Adrenal gland (tissue), 12 donors: ENCODE data around the gene CEP128. TPM values are rescaled to one million over a fixed set of nuclear protein-coding genes. Genes with fewer than 3 reads are reported as not detected.

ENCODE experiments used
- DNase-seq, 7 donors: peaks; one replicate each; pipeline ENCODE4 v3.0.0-alpha.2; 2019 to 2020
- H3K27ac ChIP-seq, 5 donors: fragments of 200-600 bp; sonication (generic) in 4 of 5; 1 replicate in 3 of 5; 2 replicates in 2 of 5; pipeline versions ENCODE4 v1.5.1 to v1.8.0; 2016 to 2020; ENCODE audit warnings: mild to moderate bottlenecking in 1 of 5
- H3K27me3 ChIP-seq: fragments of 200-600 bp; 2 replicates; pipeline ENCODE4 v1.8.0; 2021
- H3K36me3 ChIP-seq, 2 donors: fragments of 200-600 bp; replicated peaks in 1 of 2; 1 replicate in 1 of 2; 2 replicates in 1 of 2; pipeline versions ENCODE4 v1.5.1 to v1.8.0; 2018 to 2022
- H3K4me1 ChIP-seq, 2 donors: fragments of 200-600 bp; replicated peaks in 1 of 2; 1 replicate in 1 of 2; 2 replicates in 1 of 2; pipeline versions ENCODE4 v1.5.1 to v1.8.0; 2018 to 2021
- H3K4me3 ChIP-seq, 4 donors: fragments of 200-600 bp; sonication (generic) in 3 of 4; one replicate each; pipeline ENCODE4 v1.5.1; 2016 to 2018
- H3K9me3 ChIP-seq, 3 donors: fragments of 200-600 bp; sonication (generic) in 1 of 3; replicated peaks in 1 of 3; 1 replicate in 2 of 3; 2 replicates in 1 of 3; pipeline versions ENCODE4 v1.5.1 to v1.8.0; 2016 to 2021
- POLR2A ChIP-seq, 2 donors: fragments of 450-650 bp; IDR thresholded peaks; one replicate each; pipeline ENCODE4 v1.6.1; 2017; ENCODE audit warnings: antibody characterized with exemption in 2 of 2, mild to moderate bottlenecking in 2 of 2, moderate library complexity in 1 of 2
- WGBS, 4 donors: extraction: QIAGEN DNeasy Blood & Tissue Kit in 2 of 4; methylation state at CpG; one replicate each; pipeline versions ENCODE4 v1.1.5 to v1.1.7; 2013 to 2017; 5-methylcytosine and 5-hydroxymethylcytosine counted together
- intact Hi-C, 2 donors: fragments of 100-400 bp; cut with DNase I; formaldehyde crosslinking; loops; one replicate each; pipeline versions ENCODE4 v1.14.1 to v1.15.0; 2022 to 2023
- polyA plus RNA-seq, 3 donors: library from polyadenylated mRNA; stranded (reverse); fragments of 200-250 nt in 2 of 3; fragments of 350-450 nt in 1 of 3; fragmentation: Illumina TruSeq in 1 of 3; extraction: RNeasy Lipid Tissue Mini Kit (QIAGEN cat#74804) in 1 of 3; gene quantifications; one replicate each; pipeline ENCODE4 v1.2.3, GENCODE V29; 2013 to 2014
- total RNA-seq, 9 donors: library from RNA; depleted of rRNA in 4 of 9; stranded (reverse); fragments of >200 nt in 4 of 9; fragments of 120-200 nt in 1 of 9; fragmentation: NEBNext Ultra II Directional in 1 of 9; extraction: Animal tissue kit (Norgen Biotek cat#: 25700) in 1 of 9; gene quantifications; one replicate each; pipeline versions ENCODE4 v1.1.0 to v1.2.4, GENCODE V29; 2013 to 2023
- TF ChIP-seq, protein P1 (sequence below), 6 experiments: fragments of 450-650 bp in 4 of 6; fragments of 200-600 bp in 2 of 6; sonication (generic) in 1 of 6; IDR thresholded peaks; 1 replicate in 5 of 6; 2 replicates in 1 of 6; pipeline versions ENCODE4 v1.5.1 to v1.8.0; 2016 to 2021; ENCODE audit warnings: antibody characterized with exemption in 6 of 6, mild to moderate bottlenecking in 2 of 6, moderate library complexity in 1 of 6
- donor health status: healthy with polysubstance abuse.
- donor health status: Bipolar disorder and iron deficiency.
- donor health status: DM: yes; HTN: yes; CAD: no.
- donor health status: DM: no; HTN: no; CAD: no.
- donor health status: DM: no; HTN: no; CAD: no.
- donor health status: DM: yes; HTN: yes; CAD: no.

CEP128 gene
- total and polyA plus RNA-seq, 12 donors, result 1.1 to 5.2 (median 3.1) TPM

DNA sequence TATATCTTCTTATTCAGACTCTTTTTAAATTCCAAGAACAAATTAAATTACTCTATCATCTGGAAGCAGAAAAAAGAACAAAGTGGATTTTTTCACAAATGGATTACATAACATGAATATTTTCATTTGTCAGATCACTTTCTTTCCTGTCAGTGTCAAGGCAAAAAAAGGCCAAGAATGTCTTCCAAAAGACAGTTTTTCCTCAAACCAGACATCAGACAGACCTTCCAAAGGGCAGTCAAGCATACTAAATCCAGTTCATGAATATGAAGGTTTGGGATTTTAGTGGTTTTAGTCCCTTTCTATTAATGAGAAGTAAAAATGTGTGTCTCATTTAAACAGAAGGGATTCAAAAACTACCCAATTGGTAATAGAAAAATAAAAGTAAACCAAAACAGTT is 336.0 kb downstream of the CEP128 start:
- no peak for DNase-seq
- TF ChIP-seq, protein P1, sequence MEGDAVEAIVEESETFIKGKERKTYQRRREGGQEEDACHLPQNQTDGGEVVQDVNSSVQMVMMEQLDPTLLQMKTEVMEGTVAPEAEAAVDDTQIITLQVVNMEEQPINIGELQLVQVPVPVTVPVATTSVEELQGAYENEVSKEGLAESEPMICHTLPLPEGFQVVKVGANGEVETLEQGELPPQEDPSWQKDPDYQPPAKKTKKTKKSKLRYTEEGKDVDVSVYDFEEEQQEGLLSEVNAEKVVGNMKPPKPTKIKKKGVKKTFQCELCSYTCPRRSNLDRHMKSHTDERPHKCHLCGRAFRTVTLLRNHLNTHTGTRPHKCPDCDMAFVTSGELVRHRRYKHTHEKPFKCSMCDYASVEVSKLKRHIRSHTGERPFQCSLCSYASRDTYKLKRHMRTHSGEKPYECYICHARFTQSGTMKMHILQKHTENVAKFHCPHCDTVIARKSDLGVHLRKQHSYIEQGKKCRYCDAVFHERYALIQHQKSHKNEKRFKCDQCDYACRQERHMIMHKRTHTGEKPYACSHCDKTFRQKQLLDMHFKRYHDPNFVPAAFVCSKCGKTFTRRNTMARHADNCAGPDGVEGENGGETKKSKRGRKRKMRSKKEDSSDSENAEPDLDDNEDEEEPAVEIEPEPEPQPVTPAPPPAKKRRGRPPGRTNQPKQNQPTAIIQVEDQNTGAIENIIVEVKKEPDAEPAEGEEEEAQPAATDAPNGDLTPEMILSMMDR (IDR thresholded peaks at IDR 0.05), result no peak
- TF ChIP-seq POLR2A (IDR thresholded peaks at IDR 0.05), result no peak
- Histone ChIP-seq H3K27me3 (no peaks in the 10 kb centered on the region), H3K36me3 (no peaks in the 10 kb centered on the region), H3K4me3 (no peak overlapping the region), H3K9me3 (no peaks in the 10 kb centered on the region), H3K27ac (no peak overlapping the region), H3K4me1 (peaks cover 0 to 11% of the 10 kb centered on the region in 2 donors)
- intact Hi-C loops, result no loop called here

DNA sequence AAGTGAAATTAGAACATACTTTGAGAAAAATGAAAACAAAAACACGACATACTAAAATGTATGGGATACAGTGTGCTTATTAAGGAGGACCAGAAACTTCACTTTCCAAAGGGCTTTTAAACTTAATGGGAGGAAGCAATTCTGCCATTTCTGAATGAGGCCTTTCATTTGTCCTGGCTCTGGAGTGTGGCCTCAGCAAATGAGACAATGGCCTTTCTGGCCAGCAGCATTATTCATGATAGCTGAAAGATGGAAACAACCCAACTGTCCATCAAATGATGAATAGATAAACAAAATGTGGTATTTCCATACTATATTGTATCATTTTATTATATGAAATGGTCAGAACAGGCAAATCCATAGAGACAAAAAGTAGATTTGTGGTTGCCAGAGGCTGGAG is 338.6 kb downstream of the CEP128 start:
- DNase-seq, result no peak
- Histone ChIP-seq H3K4me3 (no peak overlapping the region), H3K9me3 (no peaks in the 10 kb centered on the region), H3K4me1 (peaks cover 0 to 11% of the 10 kb centered on the region in 2 donors), H3K27me3 (no peaks in the 10 kb centered on the region), H3K27ac (no peak overlapping the region), H3K36me3 (no peaks in the 10 kb centered on the region)
- TF ChIP-seq, protein P1 (IDR thresholded peaks at IDR 0.05), result no peak
- TF ChIP-seq POLR2A (IDR thresholded peaks at IDR 0.05), result no peak
- intact Hi-C loops, result no loop called here
- 80 to 89% (median 82%) methylated on average over 1 of the region's 1 CpG for WGBS, 4 donors

DNA sequence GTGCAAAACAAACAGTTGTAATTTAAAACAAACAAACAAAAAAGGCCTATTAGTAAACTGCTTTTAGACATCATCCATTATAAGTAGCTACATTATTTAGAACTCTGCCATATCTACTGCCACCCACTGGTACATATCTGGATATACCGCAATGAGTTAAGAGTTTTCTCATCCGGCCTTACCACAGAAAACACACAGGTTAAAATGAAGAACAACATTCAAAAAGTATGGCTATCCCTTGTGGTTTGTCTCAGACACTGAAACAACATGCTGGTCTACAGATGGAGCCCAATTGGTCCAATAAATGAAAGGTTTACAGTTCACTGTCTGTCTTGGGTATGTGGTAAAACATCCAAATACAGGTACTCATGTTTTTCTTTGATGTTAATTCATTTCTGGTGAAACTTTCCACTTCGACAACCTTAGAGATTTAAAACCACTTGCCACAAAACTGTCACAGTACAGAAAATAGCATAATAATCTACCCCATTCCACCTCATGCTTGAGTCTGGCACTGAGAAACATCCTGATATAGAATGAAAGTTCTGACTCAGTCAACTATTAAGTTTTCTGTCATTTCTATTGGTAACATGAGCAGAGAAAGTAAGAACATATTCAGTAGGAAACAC is 354.3 kb downstream of the CEP128 start:
- no peaks in the 10 kb centered on the region for H3K27me3 ChIP-seq
- H3K4me3 ChIP-seq, result no peak overlapping the region
- peaks cover 0 to 11% of the 10 kb centered on the region in 2 donors for H3K4me1 ChIP-seq
- no peak for DNase-seq
- intact Hi-C loops, result loop anchor here in 1 of 2 donors (5.0 kb wide), 1 partner anchor 530 kb away; no protein-coding TSS in a partner anchor
- H3K36me3 ChIP-seq, result no peaks in the 10 kb centered on the region
- WGBS, 4 donors, result 64 to 72% (median 69%) methylated on average over 3 of the region's 3 CpGs
- TF ChIP-seq, protein P1 (IDR thresholded peaks at IDR 0.05), result peak in 5 of 6 experiments; percentile 24 to 53 (median 38)
- no peak for TF ChIP-seq POLR2A (IDR thresholded peaks at IDR 0.05)
- peaks cover 0 to 4% (median 0%) of the 10 kb centered on the region in 3 donors for H3K9me3 ChIP-seq
- no peak overlapping the region for H3K27ac ChIP-seq

DNA sequence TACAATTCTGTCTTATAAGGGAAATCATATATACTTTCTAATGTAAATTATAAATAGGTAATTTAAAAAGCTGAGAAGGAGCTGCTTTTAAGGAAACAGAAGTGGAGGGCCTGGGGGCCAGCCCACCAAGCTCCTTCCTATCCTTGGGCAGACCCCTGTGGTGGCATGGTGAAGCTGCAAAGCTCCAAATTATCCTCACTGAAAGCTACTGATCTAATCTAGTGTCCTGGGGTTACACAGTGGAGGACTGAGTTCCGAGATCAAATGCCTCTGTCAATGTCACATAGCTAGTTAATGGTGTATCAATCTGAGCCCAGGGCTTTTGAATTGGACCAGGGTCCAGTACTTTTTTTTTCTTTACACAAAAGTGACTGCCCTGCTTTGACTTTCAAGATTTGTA is 355.4 kb downstream of the CEP128 start:
- intact Hi-C loops, result loop anchor here in 1 of 2 donors (5.0 kb wide), 1 partner anchor 529 kb away; no protein-coding TSS in a partner anchor
- TF ChIP-seq POLR2A (IDR thresholded peaks at IDR 0.05), result no peak
- TF ChIP-seq, protein P1 (IDR thresholded peaks at IDR 0.05), result no peak
- DNase-seq, result no peak
- peaks cover 0 to 4% (median 0%) of the 10 kb centered on the region in 3 donors for H3K9me3 ChIP-seq
- H3K4me1 ChIP-seq, result peaks cover 0 to 11% of the 10 kb centered on the region in 2 donors
- 79 to 85% (median 82%) methylated on average over 1 of the region's 1 CpG for WGBS, 4 donors
- H3K27ac ChIP-seq, result no peak overlapping the region
- no peaks in the 10 kb centered on the region for H3K36me3 ChIP-seq
- no peaks in the 10 kb centered on the region for H3K27me3 ChIP-seq
- H3K4me3 ChIP-seq, result no peak overlapping the region
